GM23248 (cell line): ENCODE results near the gene ANKRD49. TPM values are rescaled to one million over a fixed set of nuclear protein-coding genes. Genes with fewer than 3 reads are reported as not detected.

ENCODE experiments used
- DNase-seq: peaks from one replicate; pipeline ENCODE4 v3.0.0-alpha.2; 2015
- H2AFZ ChIP-seq: fragments of 200-600 bp; sonication (generic); 2 replicates; pipeline ENCODE4 v1.6.1; 2016; ENCODE audit warnings: antibody characterized with exemption
- H3F3A ChIP-seq: fragments of 200-600 bp; sonication (generic); 2 replicates; pipeline ENCODE4 v1.6.1; 2016; ENCODE audit warnings: mild to moderate bottlenecking, antibody characterized with exemption, mixed run types; ENCODE audit not compliant: insufficient read depth
- H3K27ac ChIP-seq: fragments of 200-600 bp; sonication (generic); 2 replicates; pipeline ENCODE4 v1.5.1; 2016; ENCODE audit warnings: mild to moderate bottlenecking
- H3K27me3 ChIP-seq: fragments of 200-600 bp; sonication (generic); replicated peaks from 2 replicates; pipeline ENCODE4 v1.6.1; 2016; ENCODE audit warnings: mild to moderate bottlenecking; ENCODE audit not compliant: insufficient read depth
- H3K36me3 ChIP-seq: fragments of 200-600 bp; sonication (generic); 2 replicates; pipeline ENCODE4 v1.6.1; 2016; ENCODE audit warnings: low read depth, mild to moderate bottlenecking
- H3K4me1 ChIP-seq: fragments of 200-600 bp; sonication (generic); 2 replicates; pipeline ENCODE4 v1.6.1; 2016; ENCODE audit warnings: mild to moderate bottlenecking; ENCODE audit not compliant: insufficient read depth
- H3K4me2 ChIP-seq: fragments of 200-600 bp; sonication (generic); one replicate; pipeline ENCODE4 v1.6.1; 2016; ENCODE audit warnings: mild to moderate bottlenecking; ENCODE audit not compliant: unreplicated experiment
- H3K4me3 ChIP-seq: fragments of 200-600 bp; sonication (generic); 2 replicates; pipeline ENCODE4 v1.5.1; 2016; ENCODE audit warnings: mild to moderate bottlenecking
- H3K79me2 ChIP-seq: fragments of 200-600 bp; sonication (generic); 2 replicates; pipeline ENCODE4 v1.6.1; 2016; ENCODE audit warnings: mild to moderate bottlenecking; ENCODE audit not compliant: insufficient read depth
- H3K9ac ChIP-seq: fragments of 200-600 bp; sonication (generic); 2 replicates; pipeline ENCODE4 v1.6.1; 2016; ENCODE audit warnings: mild to moderate bottlenecking
- H3K9me2 ChIP-seq: fragments of 200-600 bp; sonication (generic); 2 replicates; pipeline ENCODE4 v1.6.1; 2016; ENCODE audit warnings: mixed run types, mild to moderate bottlenecking, moderate library complexity; ENCODE audit not compliant: insufficient read depth
- H3K9me3 ChIP-seq: fragments of 200-600 bp; sonication (generic); one replicate; pipeline ENCODE4 v1.6.1; 2017; ENCODE audit warnings: low read depth
- H4K20me1 ChIP-seq: fragments of 200-600 bp; sonication (generic); 2 replicates; pipeline ENCODE4 v1.6.0; 2016; ENCODE audit not compliant: insufficient read depth
- EZH2 ChIP-seq: fragments of 200-600 bp; sonication (generic); IDR thresholded peaks from 2 replicates; pipeline ENCODE4 v1.6.1; 2018; ENCODE audit warnings: antibody characterized with exemption, mild to moderate bottlenecking; ENCODE audit not compliant: insufficient read depth, poor library complexity, severe bottlenecking
- EZH2phosphoT487 ChIP-seq: fragments of 200-600 bp; sonication (generic); IDR thresholded peaks from 2 replicates; pipeline ENCODE4 v1.6.1; 2018; ENCODE audit warnings: antibody characterized with exemption, moderate library complexity, mild to moderate bottlenecking, low read depth; ENCODE audit not compliant: insufficient read depth
- WGBS, 2 experiments: methylation state at CpG; one replicate each; pipeline ENCODE4 v1.1.6; 2015 to 2017; ENCODE audit warnings: low lambda C conversion rate in 2 of 2, low coverage in 1 of 2; ENCODE audit errors: missing lambda C conversion rate in 2 of 2; 5-methylcytosine and 5-hydroxymethylcytosine counted together
- in situ Hi-C: fragments of 300-500 bp; cut with MboI; formaldehyde crosslinking; loops from 2 replicates; pipeline ENCODE4 v1.15.0; 2020
- microRNA counts: library from miRNA; unstranded; fragments of <30 nt; microRNA quantifications from one replicate; lab custom pipeline; 2016
- microRNA-seq: library from miRNA; unstranded; fragments of <30 nt; microRNA quantifications from one replicate; pipeline ENCODE4, GENCODE V29; 2016; ENCODE audit warnings: borderline number of aligned reads
- polyA plus RNA-seq: library from polyadenylated mRNA; unstranded; fragments of >200 nt; fragmentation: Nextera tagmentation; extraction: Ambion mirVana; gene quantifications from 2 replicates; pipeline ENCODE4 v1.2.1, GENCODE V29; 2016
- small RNA-seq: library from RNA; depleted of rRNA; stranded (forward); fragments of <200 nt; gene quantifications from one replicate; pipeline ENCODE3, GENCODE V24; 2014; ENCODE audit warnings: low read depth, low replicate concordance
- total RNA-seq: library from RNA; depleted of rRNA; stranded (reverse); fragments of >200 nt; shearing (Covaris generic); gene quantifications from 2 replicates; pipeline ENCODE4 v1.2.3, GENCODE V29; 2014; rRNA removed

ANKRD49 gene
- total and polyA plus RNA-seq, 2 experiments from 2014 or later: 13.9 to 18.6 TPM

- Histone ChIP-seq H3K9me2 (no peaks in the 10 kb centered on the region), H3K9ac (peak overlapping the region; percentile 93), H3K4me3 (peak overlapping the region; percentile 74), H3K27me3 (no peaks in the 10 kb centered on the region), H3K4me1 (peaks cover 27% of the 10 kb centered on the region), H3F3A (peaks cover 12% of the 10 kb centered on the region), H3K27ac (peak overlapping the region; percentile 93), H2AFZ (peak overlapping the region; percentile 85), H4K20me1 (no peaks in the 10 kb centered on the region; the same call in 1 of the 2 replicates), H3K4me2 (peak overlapping the region; percentile 94), H3K79me2 (peaks cover 58% of the 10 kb centered on the region), H3K9me3 (no peaks in the 10 kb centered on the region), H3K36me3 (no peaks in the 10 kb centered on the region)
- TF ChIP-seq EZH2 (no peak), EZH2phosphoT487 (no peak)
- DNase-seq: peak; percentile 68
- in situ Hi-C loops: no loop called here
- WGBS, 2 experiments: 2 to 3% methylated on average over 46 to 54 of the region's 54 CpGs
Measured at GRCh38 chr11:94545264-94546161, 51.7 kb downstream of the ANKRD49 start.

GRCh38 chr11:94546162-94546470, 52.3 kb downstream of the ANKRD49 start:
- WGBS, 2 experiments: 26 to 29% methylated on average over 2 of the region's 2 CpGs
- H3F3A ChIP-seq: peaks cover 12% of the 10 kb centered on the region
- DNase-seq: no peak
- no peaks in the 10 kb centered on the region for H3K36me3 ChIP-seq
- no peaks in the 10 kb centered on the region for H3K9me3 ChIP-seq
- peak overlapping the region; percentile 85; the same call in 1 of the 2 replicates for H2AFZ ChIP-seq
- H3K79me2 ChIP-seq: peaks cover 63% of the 10 kb centered on the region
- H3K4me2 ChIP-seq: peak overlapping the region; percentile 94
- no peak overlapping the region; the same call in 1 of the 2 replicates for H3K27ac ChIP-seq
- in situ Hi-C loops: no loop called here
- no peak for TF ChIP-seq EZH2
- TF ChIP-seq EZH2phosphoT487: no peak
- H4K20me1 ChIP-seq: no peaks in the 10 kb centered on the region; the same call in 1 of the 2 replicates
- peaks cover 27% of the 10 kb centered on the region for H3K4me1 ChIP-seq
- no peaks in the 10 kb centered on the region for H3K27me3 ChIP-seq
- peak overlapping the region; percentile 74 for H3K4me3 ChIP-seq
- peak overlapping the region; percentile 93 for H3K9ac ChIP-seq
- H3K9me2 ChIP-seq: no peaks in the 10 kb centered on the region

- Histone ChIP-seq H3K27me3 (no peaks in the 10 kb centered on the region), H2AFZ (no peak overlapping the region), H3K9ac (peak overlapping the region; percentile 93; the same call in 1 of the 2 replicates), H4K20me1 (no peaks in the 10 kb centered on the region; the same call in 1 of the 2 replicates), H3K79me2 (peaks cover 69% of the 10 kb centered on the region), H3K9me3 (no peaks in the 10 kb centered on the region), H3K27ac (no peak overlapping the region), H3K4me3 (peak overlapping the region; percentile 74), H3F3A (peaks cover 12% of the 10 kb centered on the region), H3K36me3 (no peaks in the 10 kb centered on the region), H3K9me2 (no peaks in the 10 kb centered on the region), H3K4me1 (peaks cover 27% of the 10 kb centered on the region), H3K4me2 (peak overlapping the region; percentile 94)
- in situ Hi-C loops: no loop called here
- 100% methylated on average over 1 of the region's 1 CpG for WGBS, 2 experiments
- no peak for DNase-seq
- TF ChIP-seq EZH2 (no peak), EZH2phosphoT487 (no peak)
Measured at GRCh38 chr11:94546886-94547285, 53.1 kb downstream of the ANKRD49 start.

GRCh38 chr11:94549146-94549545, 55.4 kb downstream of the ANKRD49 start:
- H4K20me1 ChIP-seq: no peaks in the 10 kb centered on the region; the same call in 1 of the 2 replicates
- H3K9me3 ChIP-seq: no peaks in the 10 kb centered on the region
- no peaks in the 10 kb centered on the region for H3K27me3 ChIP-seq
- peak overlapping the region; percentile 22 for H3K4me2 ChIP-seq
- H3K4me3 ChIP-seq: no peak overlapping the region
- WGBS, 2 experiments: 53 to 54% methylated on average over 5 of the region's 5 CpGs
- in situ Hi-C loops: no loop called here
- H3K9ac ChIP-seq: no peak overlapping the region
- H3K36me3 ChIP-seq: no peaks in the 10 kb centered on the region
- H3K79me2 ChIP-seq: peaks cover 82% of the 10 kb centered on the region
- no peak overlapping the region for H2AFZ ChIP-seq
- 0 out of 2 replicates have a peak, but pooled peaks cover 5% of the 10 kb centered on the region for H3F3A ChIP-seq
- peaks cover 23% of the 10 kb centered on the region for H3K4me1 ChIP-seq
- no peak for DNase-seq
- no peak overlapping the region for H3K27ac ChIP-seq
- H3K9me2 ChIP-seq: no peaks in the 10 kb centered on the region
- no peak for TF ChIP-seq EZH2phosphoT487
- no peak for TF ChIP-seq EZH2

MicroRNAs within 50 kb of the gene (microRNA counts, 767-probe panel; counts per million panel counts)
- 447 counts per million, percentile 86 among the panel's probes with 10 or more counts for microRNA hsa-miR-548l (lab: Ali Mortazavi, UCI)

Small RNA genes within 50 kb of the gene (microRNA-seq; reads per million reads assigned to microRNA genes)
- 6.6 reads per million, percentile 9 among the genes with 10 or more reads in this experiment for gene MIR548L

Small RNA genes within 50 kb of the gene (small RNA-seq; reads per million reads assigned to genes)
- gene MIR548L: not detected

Other genes starting within 250 kb of the ANKRD49 start
- gene IZUMO1R, start 189.4 kb upstream of the ANKRD49 start, total RNA-seq: not detected in 2 replicates
- gene IZUMO1R, start 189.4 kb upstream of the ANKRD49 start, polyA plus RNA-seq: not detected in 2 replicates
- not detected in 2 replicates for gene GPR83, start 92.6 kb upstream of the ANKRD49 start, total RNA-seq
- 0.04 TPM in 1 of 2 replicates, not detected in the other for gene GPR83, start 92.6 kb upstream of the ANKRD49 start, polyA plus RNA-seq
- gene MRE11, start 140 bp upstream of the ANKRD49 start, total RNA-seq: 8.5 and 15.6 TPM in 2 replicates
- gene MRE11, start 140 bp upstream of the ANKRD49 start, polyA plus RNA-seq: 10.6 and 10.7 TPM in 2 replicates
- not detected in 2 replicates for gene C11orf97, start 18.5 kb downstream of the ANKRD49 start, total RNA-seq
- not detected in 2 replicates for gene C11orf97, start 18.5 kb downstream of the ANKRD49 start, polyA plus RNA-seq
- 4.2 and 7.9 TPM in 2 replicates for gene FUT4, start 49.9 kb downstream of the ANKRD49 start, total RNA-seq
- 2.0 and 2.3 TPM in 2 replicates for gene FUT4, start 49.9 kb downstream of the ANKRD49 start, polyA plus RNA-seq
- gene PIWIL4, start 73.4 kb downstream of the ANKRD49 start, total RNA-seq: 1.2 and 2.8 TPM in 2 replicates
- 1.1 and 1.4 TPM in 2 replicates for gene PIWIL4, start 73.4 kb downstream of the ANKRD49 start, polyA plus RNA-seq